NCI-H1436 treated with DMSO at 0.1 percent for 48 hours (cell line): ENCODE measurements around the gene TSTD2.
A peak's percentile ranks its signal among the peaks of the same experiment; 100 is the strongest.

ENCODE experiments used
- DNase-seq: peaks from one replicate; lab custom pipeline; 2025; lab: John Stamatoyannopoulos, UW

Gene TSTD2

DNA sequence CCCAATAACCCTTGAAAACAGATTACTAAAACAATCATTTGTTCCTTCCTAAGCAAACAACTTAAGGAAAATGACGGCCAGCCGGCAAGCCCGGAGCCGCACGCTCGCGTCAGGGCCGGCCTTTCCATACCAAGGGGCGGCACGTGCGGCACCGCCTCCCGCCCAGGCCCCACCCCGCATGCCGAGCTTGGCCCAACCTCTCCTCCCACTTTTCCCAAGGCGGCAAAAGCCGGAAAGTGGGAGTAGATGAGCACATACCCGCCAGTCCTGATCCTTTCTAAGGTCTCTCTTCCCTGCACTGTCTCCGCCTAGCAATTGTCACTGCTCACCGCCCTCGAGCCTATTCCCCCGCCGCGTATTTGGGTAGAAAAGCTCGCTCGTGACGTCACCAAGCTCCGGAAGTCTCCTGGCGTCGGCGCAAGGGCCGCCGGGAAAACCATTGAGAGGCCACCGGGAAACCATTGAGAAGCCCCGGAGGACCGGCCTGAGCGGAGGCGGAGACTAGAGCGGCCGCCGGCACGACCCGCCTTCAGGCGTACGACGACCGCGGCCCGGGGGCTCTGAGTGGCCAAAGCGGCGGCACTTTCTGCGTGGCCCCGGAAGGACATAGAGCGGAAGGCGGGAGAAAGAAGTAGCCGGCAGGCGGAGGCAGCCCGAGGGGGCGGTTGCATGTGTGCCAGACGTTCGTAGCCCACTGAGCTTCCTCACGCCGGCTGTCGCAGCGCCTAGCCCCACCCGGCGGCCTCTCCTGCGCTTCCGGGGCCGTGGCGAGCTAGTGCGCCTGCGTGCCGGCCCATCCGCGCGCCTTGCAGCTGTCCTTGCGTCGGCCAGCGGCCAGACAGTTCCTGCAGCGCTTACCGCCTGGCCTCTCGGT lies at the start of gene TSTD2, which contains the start of gene NCBP1:
TSS of gene TSTD2 (minus strand) at position 384 of the 874 bp plus-strand sequence. CDS start 5,806 bp downstream, outside the sequence.
TSS of gene NCBP1 (plus strand) at position 837 of the 874 bp plus-strand sequence. CDS start 61 bp downstream, outside the sequence.
- DNase-seq = peak; percentile 96

- no peak for DNase-seq
Observed at GRCh38 chr9:97682242-97682641, 49.1 kb upstream of the TSTD2 start.

GRCh38 chr9:97675655-97676054 lies 42.5 kb upstream of the TSTD2 start:
- DNase-seq = no peak

- DNase-seq = peak; percentile 2
Observed at GRCh38 chr9:97673922-97674321, 40.8 kb upstream of the TSTD2 start.

GRCh38 chr9:97672403-97672802 lies 39.2 kb upstream of the TSTD2 start:
- no peak for DNase-seq

GRCh38 chr9:97670586-97670985 lies 37.4 kb upstream of the TSTD2 start:
- no peak for DNase-seq

GRCh38 chr9:97668485-97668884 lies 35.3 kb upstream of the TSTD2 start:
- no peak for DNase-seq

DNA sequence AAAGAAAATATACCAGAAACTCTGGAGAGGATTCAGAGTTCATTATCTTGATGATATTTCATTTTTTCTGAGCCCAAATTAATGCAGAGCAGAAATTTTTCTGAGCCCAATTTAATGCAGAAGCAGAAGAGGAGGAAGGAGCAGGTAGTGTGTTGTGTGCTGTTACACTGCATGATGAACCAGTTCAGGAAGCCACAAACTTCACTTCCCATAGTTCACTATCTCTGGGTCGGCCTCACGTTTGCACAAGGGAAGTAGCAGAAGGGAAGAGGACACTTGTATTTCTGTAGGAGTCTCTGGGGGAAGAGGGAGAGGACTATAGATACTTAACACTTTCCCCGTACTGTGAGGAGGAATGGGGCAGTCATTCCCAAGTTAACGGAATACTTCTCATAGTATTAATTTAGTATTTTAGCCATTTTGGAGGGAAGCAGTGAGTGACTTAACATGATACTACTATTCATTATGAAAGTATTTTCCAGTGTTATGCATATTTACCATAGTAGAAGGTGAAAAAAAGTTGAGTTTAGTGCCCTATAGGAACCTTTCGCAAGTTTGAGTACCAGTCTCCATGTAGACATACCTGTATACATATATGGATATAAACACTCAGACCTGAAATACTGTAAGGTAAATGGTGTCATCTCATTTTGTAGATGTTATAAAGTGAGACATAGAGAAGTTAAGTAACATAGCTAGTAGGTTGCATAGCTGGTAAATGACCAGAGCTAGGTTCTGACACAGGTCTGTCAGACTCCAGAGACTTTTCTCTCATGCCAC lies 33.9 kb upstream of the TSTD2 start:
- DNase-seq = no peak

DNA sequence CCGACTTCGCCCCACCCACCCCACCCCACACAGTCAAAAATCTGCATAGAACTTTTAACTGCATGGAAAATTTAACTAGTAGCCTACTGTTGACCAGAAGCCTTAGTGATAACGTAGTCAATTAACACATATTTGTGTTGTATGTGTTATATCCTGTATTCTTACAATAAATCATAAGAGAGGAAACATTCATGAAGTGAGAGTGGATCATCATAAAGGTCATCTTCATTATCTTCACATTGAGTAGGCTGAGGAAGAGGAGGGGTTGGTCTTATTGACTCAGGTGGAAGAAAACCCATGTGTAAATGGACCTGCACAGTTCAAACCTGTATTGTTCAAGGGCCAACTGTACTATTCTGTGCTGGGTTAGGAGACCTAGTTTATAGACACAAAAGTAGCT lies 32.6 kb upstream of the TSTD2 start:
- no peak for DNase-seq

DNA sequence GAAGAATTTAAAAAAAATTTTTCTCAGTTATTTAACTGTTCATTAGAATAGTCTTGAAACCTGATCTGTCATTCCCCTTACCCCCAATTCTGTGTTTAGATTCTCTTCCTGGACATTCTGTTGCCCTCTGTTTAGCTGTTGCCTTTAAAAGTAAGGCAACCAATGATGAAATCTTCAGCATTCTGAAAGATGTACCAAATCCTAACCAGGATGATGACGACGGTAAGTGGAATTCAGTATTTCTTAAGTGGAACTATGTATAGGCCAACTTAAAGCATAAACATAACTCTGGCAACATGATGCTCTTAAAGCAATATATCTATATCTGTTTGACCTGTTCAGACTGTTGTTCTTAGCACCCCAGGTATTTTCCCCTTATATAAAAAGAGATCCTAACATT lies 27.7 kb upstream of the TSTD2 start:
- no peak for DNase-seq

DNA sequence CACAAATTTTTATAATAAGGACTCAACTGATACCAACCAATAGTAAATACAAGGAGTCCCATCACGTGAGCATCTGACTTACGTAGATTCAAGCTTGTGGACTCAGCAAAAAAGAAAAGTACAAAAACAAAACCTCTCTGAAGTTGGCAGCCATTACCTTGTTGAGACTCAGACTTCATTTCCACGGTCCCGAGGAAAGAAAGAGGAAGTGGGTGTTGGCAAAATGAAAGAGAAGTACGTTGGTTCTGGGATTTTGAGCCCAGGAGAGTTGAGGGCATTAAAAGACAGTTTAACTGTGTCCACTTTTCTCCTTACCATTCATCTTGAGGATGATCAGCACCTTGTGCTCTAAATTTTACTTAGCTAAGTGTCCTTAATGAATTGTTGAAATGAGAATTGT lies 27.2 kb upstream of the TSTD2 start:
- no peak for DNase-seq

DNA sequence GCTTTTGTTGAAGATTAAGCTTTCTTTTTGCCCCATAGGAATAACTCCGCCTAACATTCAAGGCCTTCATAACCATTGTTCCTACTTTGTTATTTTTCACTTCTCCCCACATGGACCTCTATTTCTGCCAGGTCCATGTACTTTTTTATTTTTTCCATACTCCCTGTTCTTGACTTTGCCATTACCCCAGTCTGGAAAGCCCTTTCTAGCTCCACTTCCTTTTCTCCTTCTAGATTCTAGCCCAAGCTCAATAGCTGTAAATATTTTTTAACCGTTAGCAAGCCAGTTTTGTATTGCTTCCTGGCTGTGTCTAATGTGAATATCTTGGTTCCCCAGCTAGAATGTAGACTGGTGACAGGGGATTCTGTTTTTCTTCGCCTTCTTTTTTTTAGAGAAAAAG lies 26.6 kb upstream of the TSTD2 start:
- DNase-seq = no peak

DNA sequence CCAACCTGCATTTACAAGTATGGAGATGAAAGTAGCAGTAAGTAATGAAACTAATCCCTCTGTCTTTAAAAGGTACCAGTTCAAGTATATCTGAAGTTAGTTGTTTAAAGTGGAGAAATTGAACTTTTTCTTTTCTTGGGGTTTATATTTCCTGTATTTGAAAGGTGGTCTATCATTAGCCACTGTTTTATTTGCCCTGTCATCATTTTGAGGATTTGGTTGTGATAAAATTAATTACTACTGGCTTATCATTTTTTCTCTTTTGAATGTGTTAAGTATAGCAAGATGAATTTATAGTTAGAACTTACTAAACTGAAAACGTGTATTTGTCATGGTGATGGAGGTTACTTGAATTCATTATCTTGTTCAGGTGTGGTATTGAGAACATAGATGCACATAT lies 25.5 kb upstream of the TSTD2 start:
- DNase-seq = no peak

GRCh38 chr9:97651646-97652045 lies 18.5 kb upstream of the TSTD2 start:
- DNase-seq = no peak

GRCh38 chr9:97647996-97648395 lies 14.8 kb upstream of the TSTD2 start:
- no peak for DNase-seq

GRCh38 chr9:97645720-97646119 lies 12.6 kb upstream of the TSTD2 start:
- no peak for DNase-seq

DNA sequence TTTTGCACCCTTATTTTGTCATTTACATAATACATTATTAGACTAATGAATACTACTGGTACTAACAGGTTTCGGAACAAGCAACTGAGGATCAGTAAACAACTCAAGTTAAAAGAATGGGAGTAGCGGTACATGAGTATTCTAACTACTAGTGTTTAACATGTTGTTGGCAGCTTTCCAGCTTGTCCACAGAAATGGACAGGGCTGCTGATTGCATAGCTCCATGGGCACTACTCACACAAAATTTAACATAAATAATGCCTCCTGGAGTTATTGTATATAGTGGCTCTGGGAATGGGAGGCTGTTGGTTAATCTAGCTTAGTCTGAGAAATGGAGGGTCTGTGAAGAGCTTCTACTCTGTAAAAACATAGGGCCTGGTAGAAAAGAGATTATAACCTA lies 7.2 kb upstream of the TSTD2 start:
- no peak for DNase-seq

- DNase-seq = no peak
Observed at GRCh38 chr9:97638666-97639065, 5.5 kb upstream of the TSTD2 start.

- DNase-seq = no peak
Observed at GRCh38 chr9:97636903-97637302, 3.7 kb upstream of the TSTD2 start.

DNA sequence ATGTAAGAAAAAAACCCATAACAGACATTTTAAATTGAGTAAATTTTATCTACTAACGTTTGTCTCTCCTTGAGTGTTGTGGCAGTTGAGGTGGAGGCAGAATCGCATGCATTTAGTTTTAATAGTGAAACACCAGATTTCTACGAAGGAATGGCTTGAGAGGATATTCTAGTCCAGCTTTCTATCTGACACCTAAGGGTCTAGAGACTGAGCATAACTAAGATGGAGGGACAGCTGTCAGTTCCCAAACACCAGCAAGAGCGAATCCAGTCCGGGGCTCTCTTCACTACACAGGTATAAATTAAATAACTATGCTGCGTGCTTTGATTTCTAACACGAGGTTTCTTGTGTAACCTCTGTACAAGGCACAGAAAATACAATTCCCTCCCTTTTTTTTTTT lies 1.9 kb upstream of the TSTD2 start:
- no peak for DNase-seq

DNA sequence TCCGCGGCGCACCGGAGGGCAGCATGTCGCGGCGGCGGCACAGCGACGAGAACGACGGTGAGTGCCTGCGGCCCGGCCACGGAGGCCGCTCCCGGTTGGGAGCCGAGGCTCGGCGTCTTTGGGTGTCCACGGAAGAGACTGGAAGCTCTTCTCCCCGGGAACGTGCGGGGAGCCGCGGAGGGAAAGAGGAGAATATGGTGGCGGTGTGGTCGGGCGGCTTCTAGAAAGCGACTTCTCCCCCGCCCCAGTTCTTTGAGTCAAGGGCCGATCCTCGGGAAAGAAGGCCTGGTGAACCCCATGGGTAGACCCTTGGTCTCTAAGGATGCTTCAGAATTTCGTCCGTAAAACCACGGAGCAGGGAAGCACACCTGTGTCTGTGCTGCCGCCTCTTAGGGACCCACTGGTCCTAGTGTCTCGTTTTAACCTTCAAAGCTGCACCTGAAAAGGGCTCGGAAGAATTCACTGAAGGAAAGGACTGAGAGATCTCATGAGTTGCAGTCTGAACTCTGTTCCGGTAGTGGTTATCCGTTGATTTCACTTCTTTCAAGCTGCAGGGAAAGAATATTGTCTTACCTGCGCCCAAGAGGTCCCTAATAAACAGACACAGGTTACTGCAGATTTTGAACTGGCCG lies 807 bp upstream of the TSTD2 start:
- DNase-seq = no peak

DNA sequence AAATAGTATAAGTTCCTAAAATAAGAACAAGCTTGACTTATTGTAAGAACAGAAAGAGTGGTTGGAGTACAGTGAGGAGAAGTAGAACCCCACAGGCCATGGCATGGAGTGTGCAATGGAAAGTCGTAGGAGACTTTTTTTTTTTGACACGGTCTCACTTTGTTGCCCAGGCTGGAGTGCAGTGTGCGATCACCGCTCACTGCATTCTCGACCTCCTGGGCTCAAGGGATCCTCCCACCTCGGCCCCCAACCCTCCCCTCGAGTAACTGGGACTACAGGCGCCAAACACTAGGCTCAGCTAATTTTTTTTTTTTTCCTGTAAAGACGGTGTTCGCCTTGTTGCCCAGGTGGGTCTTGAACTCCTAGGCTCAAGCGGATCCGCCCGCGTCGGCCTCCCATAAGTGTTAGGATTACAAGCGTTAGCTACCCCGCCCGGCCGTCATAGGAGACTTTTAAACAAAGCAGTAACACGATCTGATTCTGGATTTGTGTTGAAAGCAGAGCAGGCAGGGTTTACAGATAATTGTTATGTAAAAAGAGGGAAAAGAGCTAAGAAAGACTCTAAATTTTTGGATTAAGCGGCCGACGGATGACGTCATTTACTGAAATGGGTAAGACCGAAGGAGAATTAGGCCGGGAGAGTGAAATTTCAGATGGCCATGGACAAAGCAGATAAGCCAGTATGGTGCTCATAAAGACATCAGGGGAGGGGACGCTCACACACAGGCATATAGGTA lies 752 bp downstream of the TSTD2 start:
- peak; percentile 17 for DNase-seq
